Heart left ventricle (tissue), 13 donors: Measurements from ENCODE around the gene TGM4.

Experiments used
- CTCF ChIP-seq, 12 donors: fragments of 200-600 bp; sonication (generic) in 4 of 12; IDR thresholded peaks; one replicate each; pipeline versions ENCODE4 v1.5.0 to v1.8.0; 2018 to 2022; ENCODE audit warnings: antibody characterized with exemption in 12 of 12, mild to moderate bottlenecking in 5 of 12
- POLR2A ChIP-seq, 2 donors: fragments of 450-650 bp; IDR thresholded peaks; one replicate each; pipeline ENCODE4 v1.6.1; 2017; ENCODE audit warnings: antibody characterized with exemption in 2 of 2, mild to moderate bottlenecking in 2 of 2, moderate library complexity in 2 of 2
- donor health status: ischemic (EF 13 %, LVEDD 7.1; RV severe dilation, severe dysfunction).
- donor health status: DM: no; HTN: yes; CAD: no.
- donor health status: DM: no; HTN: no; CAD: no.
- donor health status: ischemic (EF 25% LVEDD 6.9; RV normal size, moderate dysfunction).
- donor health status: ischemic (EF 25% LVEDD 5.7; RV mildly dilated, moderate dysfunction).
- donor health status: ischemic (EF 35%, LVEDD 5.7; RV mildly dilated, moderate dysfunction).
- donor health status: nonischemic (EF 11% LVEDD 7.7; RV severe dilation, severe dysfunction).
- donor health status: DM: yes; HTN: yes; CAD: no.
- donor health status: PGD.
- donor health status: ischemic (EF 29% LVEDD 5.4; RV normal size, mild dysfunction).
- donor health status: nonischemic (EF 23%, LVEDD 6.1; RV moderate dilation, normal function).

GRCh38 chr3:44861412-44862225, 12.8 kb upstream of the TGM4 start, which contains the start of gene TMEM42:
- TF ChIP-seq CTCF (IDR thresholded peaks at IDR 0.05) (peak; percentile 5 to 51 (median 28)), POLR2A (IDR thresholded peaks at IDR 0.05) (peak in 1 of 2 donors; percentile 81)
